ENCODE measurements around the gene RAB8B. TPM values are rescaled to one million over a fixed set of nuclear protein-coding genes. Genes with fewer than 3 reads are reported as not detected.

Gene RAB8B
- total and polyA plus RNA-seq, 3 donors from 2014 or later: 19.3 to 38.7 (median 20.8) TPM

GRCh38 chr15:63308947-63309346 is 119.5 kb downstream of the RAB8B start:
- 85 to 89% methylated on average over 2 of the region's 2 CpGs for WGBS, 2 donors
- Histone ChIP-seq H3K4me1 (no peaks in the 10 kb centered on the region), H3K36me3 (ENCODE audit: low read depth, missing control alignments) (no peaks in the 10 kb centered on the region), H3K4me3 (no peak overlapping the region), H3K27me3 (no peaks in the 10 kb centered on the region), H3K9me3 (no peaks in the 10 kb centered on the region), H3K27ac (no peak overlapping the region)
- TF ChIP-seq POLR2A (IDR thresholded peaks at IDR 0.05) (no peak), CTCF (IDR thresholded peaks at IDR 0.05) (no peak)
- no peak for DNase-seq
- intact Hi-C loops (cut with DNase I; ENCODE audit: low total_unique reads): no loop called here

- H3K27ac ChIP-seq: no peak overlapping the region
- H3K4me3 ChIP-seq: no peak overlapping the region
- no peak for DNase-seq
- H3K36me3 ChIP-seq (ENCODE audit: low read depth, missing control alignments): no peaks in the 10 kb centered on the region
- no peak for TF ChIP-seq POLR2A (IDR thresholded peaks at IDR 0.05)
- no peak for TF ChIP-seq CTCF (IDR thresholded peaks at IDR 0.05)
- no peaks in the 10 kb centered on the region for H3K9me3 ChIP-seq
- intact Hi-C loops (cut with DNase I; ENCODE audit: low total_unique reads): no loop called here
- no peaks in the 10 kb centered on the region for H3K27me3 ChIP-seq
- 87 to 90% methylated on average over 3 of the region's 3 CpGs for WGBS, 2 donors
- H3K4me1 ChIP-seq: no peaks in the 10 kb centered on the region
Observed at GRCh38 chr15:63310646-63311045, 121.2 kb downstream of the RAB8B start.

GRCh38 chr15:63312286-63312685 is 122.9 kb downstream of the RAB8B start:
- intact Hi-C loops (cut with DNase I; ENCODE audit: low total_unique reads): no loop called here
- no peaks in the 10 kb centered on the region for H3K9me3 ChIP-seq
- WGBS, 2 donors: 87 to 89% methylated on average over 1 of the region's 1 CpG
- no peaks in the 10 kb centered on the region for H3K4me1 ChIP-seq
- H3K4me3 ChIP-seq: no peak overlapping the region
- no peaks in the 10 kb centered on the region for H3K36me3 ChIP-seq (ENCODE audit: low read depth, missing control alignments)
- no peak for TF ChIP-seq POLR2A (IDR thresholded peaks at IDR 0.05)
- no peak for TF ChIP-seq CTCF (IDR thresholded peaks at IDR 0.05)
- no peaks in the 10 kb centered on the region for H3K27me3 ChIP-seq
- no peak overlapping the region for H3K27ac ChIP-seq
- DNase-seq: no peak

- TF ChIP-seq POLR2A (IDR thresholded peaks at IDR 0.05) (no peak), CTCF (IDR thresholded peaks at IDR 0.05) (no peak)
- intact Hi-C loops (cut with DNase I; ENCODE audit: low total_unique reads): no loop called here
Observed at GRCh38 chr15:63313825-63314224, 124.4 kb downstream of the RAB8B start.

GRCh38 chr15:63314409-63314808 is 125.0 kb downstream of the RAB8B start:
- intact Hi-C loops (cut with DNase I; ENCODE audit: low total_unique reads): no loop called here
- Histone ChIP-seq H3K4me1 (no peaks in the 10 kb centered on the region), H3K27me3 (no peaks in the 10 kb centered on the region), H3K4me3 (no peak overlapping the region), H3K36me3 (ENCODE audit: low read depth, missing control alignments) (no peaks in the 10 kb centered on the region), H3K9me3 (no peaks in the 10 kb centered on the region), H3K27ac (no peak overlapping the region)
- no peak for DNase-seq
- TF ChIP-seq CTCF (IDR thresholded peaks at IDR 0.05) (no peak), POLR2A (IDR thresholded peaks at IDR 0.05) (no peak)
- WGBS, 2 donors: 63 to 65% methylated on average over 2 of the region's 2 CpGs

More at GRCh38 chr15:63313825-63314224, 124.4 kb downstream of the RAB8B start:
- Histone ChIP-seq H3K9me3 (no peaks in the 10 kb centered on the region), H3K4me1 (no peaks in the 10 kb centered on the region), H3K36me3 (ENCODE audit: low read depth, missing control alignments) (no peaks in the 10 kb centered on the region), H3K27ac (no peak overlapping the region), H3K4me3 (no peak overlapping the region), H3K27me3 (no peaks in the 10 kb centered on the region)
- WGBS, 2 donors: 79 to 90% methylated on average over 4 of the region's 4 CpGs
- no peak for DNase-seq

Measured in testis (tissue), 3 donors.